ENCODE results near the gene ADAM22. TPM values are rescaled to one million over a fixed set of nuclear protein-coding genes. Genes with fewer than 3 reads are reported as not detected.

ADAM22 gene
- total and polyA plus RNA-seq, 7 donors, result under 0.01 to 3.5 (median 1.4) TPM

- Histone ChIP-seq H3K4me1 (no peaks in the 10 kb centered on the region), H3K27me3 (no peaks in the 10 kb centered on the region), H3K36me3 (no peaks in the 10 kb centered on the region), H3K4me3 (no peak overlapping the region), H3K27ac (no peak overlapping the region), H3K9me3 (peaks cover 4 to 17% (median 7%) of the 10 kb centered on the region in 4 donors)
- intact Hi-C loops (cut with DNase I), result no loop called here
- no peak for DNase-seq
- 93 to 97% methylated on average over 7 of the region's 7 CpGs for WGBS, 2 donors
- no peak for TF ChIP-seq CTCF (IDR thresholded peaks at IDR 0.05)
- TF ChIP-seq EP300 (IDR thresholded peaks at IDR 0.05), result no peak
- no peak for TF ChIP-seq POLR2A (IDR thresholded peaks at IDR 0.05)
- TF ChIP-seq POLR2AphosphoS5 (IDR thresholded peaks at IDR 0.05), result no peak
These were observed 100.1 kb downstream of the ADAM22 start for GRCh38 chr7:88034083-88034695.

GRCh38 chr7:88037050-88037449 is 103.0 kb downstream of the ADAM22 start:
- no peak for TF ChIP-seq POLR2A (IDR thresholded peaks at IDR 0.05)
- no peak for TF ChIP-seq EP300 (IDR thresholded peaks at IDR 0.05)
- no peak for TF ChIP-seq POLR2AphosphoS5 (IDR thresholded peaks at IDR 0.05)
- TF ChIP-seq CTCF (IDR thresholded peaks at IDR 0.05), result no peak
- H3K4me3 ChIP-seq, result no peak overlapping the region
- H3K27me3 ChIP-seq, result no peaks in the 10 kb centered on the region
- no peak for DNase-seq
- H3K27ac ChIP-seq, result no peak overlapping the region
- 92 to 93% methylated on average over 3 of the region's 3 CpGs for WGBS, 2 donors
- no peaks in the 10 kb centered on the region for H3K4me1 ChIP-seq
- no peaks in the 10 kb centered on the region for H3K36me3 ChIP-seq
- peaks cover 0 to 8% (median 1%) of the 10 kb centered on the region in 4 donors for H3K9me3 ChIP-seq
- intact Hi-C loops (cut with DNase I), result no loop called here

- no peaks in the 10 kb centered on the region for H3K36me3 ChIP-seq
- no peak for DNase-seq
- TF ChIP-seq POLR2A (IDR thresholded peaks at IDR 0.05) (no peak), CTCF (IDR thresholded peaks at IDR 0.05) (no peak), POLR2AphosphoS5 (IDR thresholded peaks at IDR 0.05) (no peak), EP300 (IDR thresholded peaks at IDR 0.05) (no peak)
- H3K4me3 ChIP-seq, result no peak overlapping the region
- no peaks in the 10 kb centered on the region for H3K27me3 ChIP-seq
- intact Hi-C loops (cut with DNase I), result no loop called here
- no peaks in the 10 kb centered on the region for H3K4me1 ChIP-seq
- no peak overlapping the region for H3K27ac ChIP-seq
- H3K9me3 ChIP-seq, result no peaks in the 10 kb centered on the region
- WGBS, 2 donors, result 79 to 82% methylated on average over 1 of the region's 1 CpG
These were observed 106.6 kb downstream of the ADAM22 start for GRCh38 chr7:88040694-88041093.

- intact Hi-C loops (cut with DNase I), result no loop called here
- WGBS, 2 donors, result 80 to 82% methylated on average over 1 of the region's 1 CpG
- Histone ChIP-seq H3K4me1 (no peaks in the 10 kb centered on the region), H3K4me3 (no peak overlapping the region), H3K36me3 (no peaks in the 10 kb centered on the region), H3K27me3 (no peaks in the 10 kb centered on the region), H3K9me3 (no peaks in the 10 kb centered on the region), H3K27ac (no peak overlapping the region)
- DNase-seq, result no peak
- TF ChIP-seq EP300 (IDR thresholded peaks at IDR 0.05) (no peak), POLR2AphosphoS5 (IDR thresholded peaks at IDR 0.05) (no peak), POLR2A (IDR thresholded peaks at IDR 0.05) (no peak), CTCF (IDR thresholded peaks at IDR 0.05) (no peak)
These were observed 107.5 kb downstream of the ADAM22 start for GRCh38 chr7:88041583-88041982.

- intact Hi-C loops (cut with DNase I), result no loop called here
- no peak overlapping the region for H3K4me3 ChIP-seq
- no peak for DNase-seq
These were observed 108.1 kb downstream of the ADAM22 start for GRCh38 chr7:88042157-88042556.

More at GRCh38 chr7:88042157-88042556, 108.1 kb downstream of the ADAM22 start:
- no peaks in the 10 kb centered on the region for H3K36me3 ChIP-seq
- no peaks in the 10 kb centered on the region for H3K9me3 ChIP-seq
- TF ChIP-seq POLR2A (IDR thresholded peaks at IDR 0.05), result no peak
- TF ChIP-seq POLR2AphosphoS5 (IDR thresholded peaks at IDR 0.05), result no peak
- TF ChIP-seq CTCF (IDR thresholded peaks at IDR 0.05), result no peak
- no peak for TF ChIP-seq EP300 (IDR thresholded peaks at IDR 0.05)
- H3K27ac ChIP-seq, result no peak overlapping the region
- no peaks in the 10 kb centered on the region for H3K27me3 ChIP-seq
- H3K4me1 ChIP-seq, result no peaks in the 10 kb centered on the region
